ENCODE measurements around the gene ZBTB45. TPM values are rescaled to one million over a fixed set of nuclear protein-coding genes. Genes with fewer than 3 reads are reported as not detected.

ZBTB45 gene
- total and polyA plus RNA-seq, 9 of the 15 experiments (the other 6 are each of a cell fraction or from before 2014, with no cell fraction given) = 0.08 to 16.1 (median 1.8) TPM

GRCh38 chr19:58491393-58491792 is 28.2 kb downstream of the ZBTB45 start:
- Histone ChIP-seq H3K36me3 (ENCODE audit: control insufficient read depth, insufficient read depth, low read length) (peaks cover 19% of the 10 kb centered on the region; the same call in 2 of the 3 replicates), H3K4me1 (replicated peaks in 1 of 2; ENCODE audit: control insufficient read depth in 2 of 2, insufficient read depth in 2 of 2, low read length in 2 of 2) (peaks cover 14 to 20% of the 10 kb centered on the region in 2 experiments; a peak in 4 of 5 replicates), H4K20me1 (replicated peaks; ENCODE audit: control insufficient read depth, insufficient read depth, low read length) (no peaks in the 10 kb centered on the region), H3K27me3 (ENCODE audit: control insufficient read depth in 2 of 2, insufficient read depth in 2 of 2, low read length in 2 of 2) (no peaks in the 10 kb centered on the region), H2AFZ (ENCODE audit: low read depth, low read length) (no peak overlapping the region), H3K4me2 (ENCODE audit: insufficient read depth, low read length) (no peak overlapping the region), H3K79me2 (ENCODE audit: control insufficient read depth, insufficient read depth, low read length) (peaks cover 47% of the 10 kb centered on the region), H3K9me3 (replicated peaks; ENCODE audit: control insufficient read depth, insufficient read depth, low read depth, low read length) (no peaks in the 10 kb centered on the region), H3K27ac (ENCODE audit: extremely low read depth, low read depth, low read length) (no peak overlapping the region), H3K9me1 (ENCODE audit: control insufficient read depth, insufficient read depth, low read length) (no peaks in the 10 kb centered on the region), H3K9ac (ENCODE audit: insufficient read depth in 1 of 2, low read depth in 2 of 2, low read length in 2 of 2) (no peak overlapping the region), H3K4me3 (no peak overlapping the region)
- CTCF ChIA-PET (ENCODE audit: low intra/inter-chr PET ratio) = no interaction called here
- no peak for FAIRE-seq
- DNase-seq (ENCODE audit: extremely low read depth in 1 of 4, low spot score in 3 of 4) = no peak
- POLR2A ChIA-PET = interaction anchor here (0.6 kb wide), 1 partner anchor 13 kb away, joined by 4 read pairs; no protein-coding TSS in a partner anchor
- WGBS (ENCODE audit: insufficient coverage, low coverage, missing lambda C conversion rate) = 88% methylated on average over 5 of the region's 5 CpGs
- ATAC-seq = no peak
- intact Hi-C loops (cut with micrococcal nuclease) = no loop called here
- BruUV-seq (replicated peaks) = TSS peak; percentile 15
- TF ChIP-seq FOSL1 (tag; conservative IDR thresholded peaks at IDR 0.05) = no peak
- no peak for TF ChIP-seq HDAC8 (tag; IDR thresholded peaks at IDR 0.05)
- TF ChIP-seq ELF1 (tag; IDR thresholded peaks at IDR 0.05) = no peak
- no peak for TF ChIP-seq SRSF1 (IDR thresholded peaks at IDR 0.05; ENCODE audit: low read depth, low read length)
- TF ChIP-seq TFAM (CRISPR knock-in tag; conservative IDR thresholded peaks at IDR 0.05) = no peak
- no peak for TF ChIP-seq ZNF124 (CRISPR knock-in tag; IDR thresholded peaks at IDR 0.05)
- TF ChIP-seq MLLT1 (IDR thresholded peaks at IDR 0.05) = no peak
- no peak for TF ChIP-seq ZZZ3 (IDR thresholded peaks at IDR 0.05)
- no peak for TF ChIP-seq ZNF764 (CRISPR knock-in tag; IDR thresholded peaks at IDR 0.05; ENCODE audit: low read depth)
- in situ Hi-C loops (cut with MboI) = no loop called here

Data from K562 (cell line).